RWPE2 (cell line): ENCODE measurements around the gene SYNE1.
"Not testable (repeated sequence)": the region's sequence is repeated elsewhere in the genome, so short reads cannot be mapped to it uniquely, and the experiment has no call there.

Source experiments
- ATAC-seq: fragments of 200-7000 bp; cut with Tn5 transposase; 3 replicates; pipeline ENCODE4 v1.9.1; 2021; ENCODE audit warnings: low read depth
- DNase-seq: peaks from one replicate; pipeline ENCODE4 v3.0.0-alpha.2; 2020; ENCODE audit warnings: low spot score
- H3K27ac ChIP-seq: fragments of 450-650 bp; 2 replicates; pipeline ENCODE4 v1.5.1; 2017; ENCODE audit warnings: mild to moderate bottlenecking; ENCODE audit not compliant: poor library complexity, severe bottlenecking
- H3K27me3 ChIP-seq: fragments of 250-450 bp; sonication (Bioruptor Pico); 2 replicates; pipeline ENCODE4 v1.5.1; 2021; ENCODE audit warnings: mild to moderate bottlenecking, moderate library complexity; ENCODE audit not compliant: insufficient read depth, poor library complexity, severe bottlenecking
- H3K36me3 ChIP-seq: fragments of 250-450 bp; sonication (Bioruptor Pico); 2 replicates; pipeline ENCODE4 v1.5.1; 2020; ENCODE audit warnings: low read depth, mild to moderate bottlenecking, moderate library complexity
- H3K4me1 ChIP-seq: fragments of 250-450 bp; sonication (Bioruptor Pico); 2 replicates; pipeline ENCODE4 v1.5.1; 2021; ENCODE audit warnings: mild to moderate bottlenecking, moderate library complexity; ENCODE audit not compliant: insufficient read depth, poor library complexity, severe bottlenecking
- H3K4me3 ChIP-seq: fragments of 250-450 bp; sonication (Bioruptor Pico); 2 replicates; pipeline ENCODE4 v1.5.1; 2021; ENCODE audit warnings: mild to moderate bottlenecking, moderate library complexity; ENCODE audit not compliant: severe bottlenecking
- H3K9me3 ChIP-seq: fragments of 250-450 bp; sonication (Bioruptor Pico); 2 replicates; pipeline ENCODE4 v1.5.1; 2021; ENCODE audit warnings: mild to moderate bottlenecking, moderate library complexity; ENCODE audit not compliant: severe bottlenecking
- CTCF ChIP-seq: fragments of 450-650 bp; IDR thresholded peaks from one replicate; pipeline ENCODE4 v1.5.1; 2017; ENCODE audit warnings: mild to moderate bottlenecking, moderate library complexity; ENCODE audit not compliant: poor library complexity, severe bottlenecking

SYNE1 gene

GRCh38 chr6:152330961-152331360 lies 306.2 kb downstream of the SYNE1 start:
- no peak for TF ChIP-seq CTCF
- no peak for ATAC-seq
- DNase-seq, result no peak
- Histone ChIP-seq H3K9me3 (no peaks in the 10 kb centered on the region), H3K4me1 (no peaks in the 10 kb centered on the region), H3K27me3 (no peaks in the 10 kb centered on the region), H3K36me3 (no peaks in the 10 kb centered on the region), H3K27ac (no peak overlapping the region), H3K4me3 (no peak overlapping the region)

GRCh38 chr6:152329638-152330448 lies 307.3 kb downstream of the SYNE1 start:
- ATAC-seq (no peak), DNase-seq (no peak)
- Histone ChIP-seq H3K27ac (no peak overlapping the region), H3K4me1 (no peaks in the 10 kb centered on the region), H3K9me3 (no peaks in the 10 kb centered on the region), H3K36me3 (no peaks in the 10 kb centered on the region), H3K4me3 (no peak overlapping the region), H3K27me3 (no peaks in the 10 kb centered on the region)
- TF ChIP-seq CTCF, result no peak

GRCh38 chr6:152328200-152328599 lies 309.0 kb downstream of the SYNE1 start:
- DNase-seq, H3K9me3 ChIP-seq, H3K27ac ChIP-seq, H3K4me1 ChIP-seq, H3K36me3 ChIP-seq, H3K27me3 ChIP-seq, H3K4me3 ChIP-seq, ATAC-seq: not testable (repeated sequence)

GRCh38 chr6:152323376-152323775 lies 313.8 kb downstream of the SYNE1 start:
- no peak overlapping the region for H3K27ac ChIP-seq
- H3K27me3 ChIP-seq, result no peaks in the 10 kb centered on the region
- ATAC-seq, result no peak
- no peaks in the 10 kb centered on the region for H3K4me1 ChIP-seq
- H3K4me3 ChIP-seq, result no peak overlapping the region
- H3K36me3 ChIP-seq, result no peaks in the 10 kb centered on the region
- H3K9me3 ChIP-seq, result no peaks in the 10 kb centered on the region
- no peak for DNase-seq
- no peak for TF ChIP-seq CTCF

GRCh38 chr6:152318278-152318677 lies 318.9 kb downstream of the SYNE1 start:
- H3K9me3 ChIP-seq, result no peaks in the 10 kb centered on the region
- no peaks in the 10 kb centered on the region for H3K36me3 ChIP-seq
- no peak overlapping the region for H3K4me3 ChIP-seq
- no peaks in the 10 kb centered on the region for H3K27me3 ChIP-seq
- H3K4me1 ChIP-seq, result peaks cover 6% of the 10 kb centered on the region
- ATAC-seq (no peak), DNase-seq (no peak)
- no peak for TF ChIP-seq CTCF
- H3K27ac ChIP-seq, result no peak overlapping the region
